ENCODE measurements around the gene SLC25A33.
"Not testable (repeated sequence)": the region's sequence is repeated elsewhere in the genome, so short reads cannot be mapped to it uniquely, and the experiment has no call there.

The SLC25A33 gene

GRCh38 chr1:9558946-9559545 lies 19.8 kb downstream of the SLC25A33 start:
- no peak for TF ChIP-seq CTCF (IDR thresholded peaks at IDR 0.05; ENCODE audit: extremely low read depth, missing control alignments)
- no peak for DNase-seq (ENCODE audit: low spot score)

- no peak for TF ChIP-seq CTCF (IDR thresholded peaks at IDR 0.05; ENCODE audit: extremely low read depth, missing control alignments)
- DNase-seq (ENCODE audit: low spot score), result no peak
These were observed 20.4 kb downstream of the SLC25A33 start for GRCh38 chr1:9559673-9560072.

GRCh38 chr1:9560090-9560489 lies 20.8 kb downstream of the SLC25A33 start:
- not testable (repeated sequence) for DNase-seq (ENCODE audit: low spot score)

- no peak for DNase-seq (ENCODE audit: low spot score)
- no peak for TF ChIP-seq CTCF (IDR thresholded peaks at IDR 0.05; ENCODE audit: extremely low read depth, missing control alignments)
These were observed 22.2 kb downstream of the SLC25A33 start for GRCh38 chr1:9561429-9561828.

GRCh38 chr1:9569267-9569666 lies 30.0 kb downstream of the SLC25A33 start:
- no peak for TF ChIP-seq CTCF (IDR thresholded peaks at IDR 0.05; ENCODE audit: extremely low read depth, missing control alignments)
- DNase-seq (ENCODE audit: low spot score), result no peak

GRCh38 chr1:9570886-9571529 lies 31.7 kb downstream of the SLC25A33 start:
- not testable (repeated sequence) for DNase-seq (ENCODE audit: low spot score)

GRCh38 chr1:9573723-9574122 lies 34.5 kb downstream of the SLC25A33 start:
- peak; percentile 19 for TF ChIP-seq CTCF (IDR thresholded peaks at IDR 0.05; ENCODE audit: extremely low read depth, missing control alignments)

GRCh38 chr1:9575486-9575885 lies 36.2 kb downstream of the SLC25A33 start:
- no peak for DNase-seq (ENCODE audit: low spot score)
- no peak for TF ChIP-seq CTCF (IDR thresholded peaks at IDR 0.05; ENCODE audit: extremely low read depth, missing control alignments)

More at GRCh38 chr1:9573723-9574122, 34.5 kb downstream of the SLC25A33 start:
- no peak for DNase-seq (ENCODE audit: low spot score)

All from GM20000 (cell line).